ENCODE data around the gene KLHDC4. TPM values are rescaled to one million over a fixed set of nuclear protein-coding genes. Genes with fewer than 3 reads are reported as not detected.

KLHDC4 gene
- total RNA-seq, 6 experiments from 2014 or later, result 11.6 to 22.7 (median 14.4) TPM

GRCh38 chr16:87794485-87795078, 28.8 kb upstream of the KLHDC4 start:
- Histone ChIP-seq H3K27ac (no peak overlapping the region), H3K27me3 (no peaks in the 10 kb centered on the region), H3K9me3 (no peaks in the 10 kb centered on the region), H3K36me3 (no peaks in the 10 kb centered on the region), H3K4me1 (peaks cover 0 to 33% (median 7%) of the 10 kb centered on the region in 4 donors), H3K4me3 (no peak overlapping the region)
- intact Hi-C loops (cut with DNase I), result no loop called here
- TF ChIP-seq POLR2A (IDR thresholded peaks at IDR 0.05) (no peak), CTCF (IDR thresholded peaks at IDR 0.05) (no peak)
- DNase-seq (peak in 2 of 3 donors; percentile 66 to 68), ATAC-seq (peak in 3 of 4 donors; percentile 9 to 53 (median 29))
- WGBS (ENCODE audit: insufficient coverage, low coverage, low lambda C conversion rate, missing lambda C conversion rate), result 36% methylated on average over 7 of the region's 14 CpGs

GRCh38 chr16:87792205-87792565, 26.4 kb upstream of the KLHDC4 start:
- Histone ChIP-seq H3K4me1 (peaks cover 0 to 47% (median 14%) of the 10 kb centered on the region in 4 donors), H3K4me3 (no peak overlapping the region), H3K36me3 (no peaks in the 10 kb centered on the region), H3K27ac (peak overlapping the region in 1 of 3 donors; percentile 98), H3K27me3 (no peaks in the 10 kb centered on the region), H3K9me3 (no peaks in the 10 kb centered on the region)
- no peak for ATAC-seq
- DNase-seq, result no peak
- 41% methylated on average over 7 of the region's 7 CpGs for WGBS (ENCODE audit: insufficient coverage, low coverage, low lambda C conversion rate, missing lambda C conversion rate)
- intact Hi-C loops (cut with DNase I), result no loop called here
- TF ChIP-seq POLR2A (IDR thresholded peaks at IDR 0.05), result no peak
- no peak for TF ChIP-seq CTCF (IDR thresholded peaks at IDR 0.05)

- TF ChIP-seq CTCF (IDR thresholded peaks at IDR 0.05), result no peak
- no peak for TF ChIP-seq POLR2A (IDR thresholded peaks at IDR 0.05)
- peak; percentile 36 to 53 (median 48) for ATAC-seq
- Histone ChIP-seq H3K4me3 (peak overlapping the region in 2 of 3 donors; percentile 3 to 9), H3K4me1 (peaks cover 0 to 47% (median 15%) of the 10 kb centered on the region in 4 donors), H3K27me3 (no peaks in the 10 kb centered on the region), H3K27ac (peak overlapping the region; percentile 21 to 98 (median 92)), H3K36me3 (no peaks in the 10 kb centered on the region), H3K9me3 (no peaks in the 10 kb centered on the region)
- WGBS (ENCODE audit: insufficient coverage, low coverage, low lambda C conversion rate, missing lambda C conversion rate), result 54% methylated on average over 14 of the region's 32 CpGs
- intact Hi-C loops (cut with DNase I), result no loop called here
- DNase-seq, result peak; percentile 35 to 78 (median 75)
Observed at GRCh38 chr16:87791295-87792204, 25.8 kb upstream of the KLHDC4 start.

GRCh38 chr16:87790292-87791100, 24.7 kb upstream of the KLHDC4 start:
- DNase-seq (peak; percentile 58 to 91 (median 90)), ATAC-seq (peak; percentile 63 to 77 (median 70))
- H3K4me3 ChIP-seq, result peak overlapping the region in 1 of 3 donors; percentile 19
- intact Hi-C loops (cut with DNase I), result no loop called here
- H3K4me1 ChIP-seq, result peaks cover 0 to 47% (median 15%) of the 10 kb centered on the region in 4 donors
- WGBS (ENCODE audit: insufficient coverage, low coverage, low lambda C conversion rate, missing lambda C conversion rate), result 39% methylated on average over 13 of the region's 17 CpGs
- no peaks in the 10 kb centered on the region for H3K36me3 ChIP-seq
- no peaks in the 10 kb centered on the region for H3K27me3 ChIP-seq
- no peaks in the 10 kb centered on the region for H3K9me3 ChIP-seq
- TF ChIP-seq CTCF (IDR thresholded peaks at IDR 0.05) (no peak), POLR2A (IDR thresholded peaks at IDR 0.05) (no peak)
- peak overlapping the region; percentile 89 to 98 (median 92) for H3K27ac ChIP-seq
